Measurements from ENCODE around the gene PARK7. TPM values are rescaled to one million over a fixed set of nuclear protein-coding genes. Genes with fewer than 3 reads are reported as not detected.

Gene PARK7
- total RNA-seq, 1 donor from 2014 or later, result 187 TPM

- H3K27me3 Mint-ChIP-seq (ENCODE audit: low read depth), result no peaks in the 10 kb centered on the region
- H3K9me3 Mint-ChIP-seq, result no peaks in the 10 kb centered on the region
- H3K4me3 Mint-ChIP-seq, result peak overlapping the region; percentile 88
- TF ChIP-seq, protein P1, sequence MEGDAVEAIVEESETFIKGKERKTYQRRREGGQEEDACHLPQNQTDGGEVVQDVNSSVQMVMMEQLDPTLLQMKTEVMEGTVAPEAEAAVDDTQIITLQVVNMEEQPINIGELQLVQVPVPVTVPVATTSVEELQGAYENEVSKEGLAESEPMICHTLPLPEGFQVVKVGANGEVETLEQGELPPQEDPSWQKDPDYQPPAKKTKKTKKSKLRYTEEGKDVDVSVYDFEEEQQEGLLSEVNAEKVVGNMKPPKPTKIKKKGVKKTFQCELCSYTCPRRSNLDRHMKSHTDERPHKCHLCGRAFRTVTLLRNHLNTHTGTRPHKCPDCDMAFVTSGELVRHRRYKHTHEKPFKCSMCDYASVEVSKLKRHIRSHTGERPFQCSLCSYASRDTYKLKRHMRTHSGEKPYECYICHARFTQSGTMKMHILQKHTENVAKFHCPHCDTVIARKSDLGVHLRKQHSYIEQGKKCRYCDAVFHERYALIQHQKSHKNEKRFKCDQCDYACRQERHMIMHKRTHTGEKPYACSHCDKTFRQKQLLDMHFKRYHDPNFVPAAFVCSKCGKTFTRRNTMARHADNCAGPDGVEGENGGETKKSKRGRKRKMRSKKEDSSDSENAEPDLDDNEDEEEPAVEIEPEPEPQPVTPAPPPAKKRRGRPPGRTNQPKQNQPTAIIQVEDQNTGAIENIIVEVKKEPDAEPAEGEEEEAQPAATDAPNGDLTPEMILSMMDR (IDR thresholded peaks at IDR 0.05; ENCODE audit: unreplicated experiment), result no peak
- H3K36me3 Mint-ChIP-seq, result no peaks in the 10 kb centered on the region
- H3K27ac Mint-ChIP-seq, result peak overlapping the region; percentile 94
- peaks cover 77% of the 10 kb centered on the region for H3K4me1 Mint-ChIP-seq
- DNase-seq (ENCODE audit: low spot score in 2 of 2, unreplicated experiment in 2 of 2), result no peak
Observed at GRCh38 chr1:8023287-8023994, 61.9 kb downstream of the PARK7 start.

GRCh38 chr1:8023995-8024313 is 62.4 kb downstream of the PARK7 start:
- no peaks in the 10 kb centered on the region for H3K9me3 Mint-ChIP-seq
- no peak for DNase-seq (ENCODE audit: low spot score in 2 of 2, unreplicated experiment in 2 of 2)
- H3K36me3 Mint-ChIP-seq, result no peaks in the 10 kb centered on the region
- H3K27me3 Mint-ChIP-seq (ENCODE audit: low read depth), result no peaks in the 10 kb centered on the region
- H3K27ac Mint-ChIP-seq, result peak overlapping the region; percentile 94
- TF ChIP-seq, protein P1 (IDR thresholded peaks at IDR 0.05; ENCODE audit: unreplicated experiment), result no peak
- peaks cover 77% of the 10 kb centered on the region for H3K4me1 Mint-ChIP-seq
- H3K4me3 Mint-ChIP-seq, result peak overlapping the region; percentile 88

GRCh38 chr1:8024329-8024728 is 62.8 kb downstream of the PARK7 start:
- no peak for DNase-seq (ENCODE audit: low spot score in 2 of 2, unreplicated experiment in 2 of 2)
- Mint-ChIP-seq H3K4me1 (peaks cover 76% of the 10 kb centered on the region), H3K9me3 (no peaks in the 10 kb centered on the region), H3K4me3 (peak overlapping the region; percentile 88), H3K36me3 (no peaks in the 10 kb centered on the region), H3K27me3 (ENCODE audit: low read depth) (no peaks in the 10 kb centered on the region), H3K27ac (peak overlapping the region; percentile 94)
- TF ChIP-seq, protein P1 (IDR thresholded peaks at IDR 0.05; ENCODE audit: unreplicated experiment), result no peak

- Mint-ChIP-seq H3K36me3 (no peaks in the 10 kb centered on the region), H3K27ac (peak overlapping the region; percentile 91), H3K4me3 (peak overlapping the region; percentile 88), H3K9me3 (no peaks in the 10 kb centered on the region), H3K4me1 (peaks cover 67% of the 10 kb centered on the region), H3K27me3 (ENCODE audit: low read depth) (no peaks in the 10 kb centered on the region)
- no peak for DNase-seq (ENCODE audit: low spot score in 2 of 2, unreplicated experiment in 2 of 2)
- TF ChIP-seq, protein P1 (IDR thresholded peaks at IDR 0.05; ENCODE audit: unreplicated experiment), result no peak
Observed at GRCh38 chr1:8025061-8025670, 63.7 kb downstream of the PARK7 start.

- Mint-ChIP-seq H3K27me3 (ENCODE audit: low read depth) (no peaks in the 10 kb centered on the region), H3K27ac (peak overlapping the region; percentile 91), H3K9me3 (no peaks in the 10 kb centered on the region), H3K4me1 (peaks cover 63% of the 10 kb centered on the region), H3K4me3 (peak overlapping the region; percentile 88), H3K36me3 (no peaks in the 10 kb centered on the region)
- peak in 1 of 2 experiments; percentile 40 for DNase-seq (ENCODE audit: low spot score in 2 of 2, unreplicated experiment in 2 of 2)
- TF ChIP-seq, protein P1 (IDR thresholded peaks at IDR 0.05; ENCODE audit: unreplicated experiment), result no peak
Observed at GRCh38 chr1:8025671-8026144, 64.2 kb downstream of the PARK7 start.

Data from mesothelial cell of epicardium (in vitro differentiated cells).